Epithelial cell of proximal tubule (primary cell): Measurements from ENCODE around the gene KCTD14. TPM values are rescaled to one million over a fixed set of nuclear protein-coding genes. Genes with fewer than 3 reads are reported as not detected.

ENCODE experiments used
- DNase-seq: peaks from one replicate; pipeline ENCODE4 v3.0.0-alpha.2; 2011; ENCODE audit warnings: low read depth
- H3K4me3 ChIP-seq: 2 replicates; pipeline ENCODE4 v1.5.1; 2011; ENCODE audit warnings: low read depth, mild to moderate bottlenecking, low read length
- CTCF ChIP-seq: conservative IDR thresholded peaks from 2 replicates; pipeline ENCODE4 v1.5.1; 2012; ENCODE audit warnings: low read depth, mild to moderate bottlenecking, low read length
- total RNA-seq: library from RNA; depleted of rRNA; stranded (reverse); fragments of >200 nt; gene quantifications from 2 replicates; pipeline ENCODE4 v1.2.3, GENCODE V29; 2015

The KCTD14 gene
- total RNA-seq, 1 donor from 2014 or later: 8.5 TPM

- no peak for DNase-seq
- H3K4me3 ChIP-seq: no peak overlapping the region
- TF ChIP-seq CTCF: no peak
Observed at GRCh38 chr11:78039391-78039918, 16.4 kb upstream of the KCTD14 start.

- no peak overlapping the region for H3K4me3 ChIP-seq
- no peak for DNase-seq
- no peak for TF ChIP-seq CTCF
Observed at GRCh38 chr11:78038697-78039313, 15.7 kb upstream of the KCTD14 start.

- no peak for TF ChIP-seq CTCF
- no peak for DNase-seq
- no peak overlapping the region for H3K4me3 ChIP-seq
Observed at GRCh38 chr11:78037825-78038620, 14.9 kb upstream of the KCTD14 start.

DNA sequence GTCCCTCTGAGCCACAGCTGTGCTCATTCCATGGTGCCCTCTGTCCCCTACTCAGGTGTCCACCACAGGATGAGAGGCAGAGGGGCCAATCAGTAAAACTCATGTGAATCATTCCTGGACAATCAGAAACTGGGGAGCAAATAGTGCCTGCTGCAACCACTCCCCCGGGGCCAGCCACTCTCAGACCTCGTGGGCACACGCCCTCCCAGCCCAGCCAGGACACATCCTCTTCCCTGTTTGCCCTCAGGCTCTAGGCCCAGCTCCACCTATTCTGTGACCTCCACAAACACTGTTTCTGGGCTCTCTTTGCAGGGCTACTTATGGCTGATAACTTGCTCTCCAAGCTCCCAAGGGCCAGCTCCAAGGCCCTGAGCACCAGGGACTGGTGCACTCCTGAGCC, 14.0 kb upstream of the KCTD14 start:
- H3K4me3 ChIP-seq: no peak overlapping the region
- DNase-seq: no peak
- TF ChIP-seq CTCF: no peak

GRCh38 chr11:78036313-78036712, 13.2 kb upstream of the KCTD14 start:
- no peak for DNase-seq
- H3K4me3 ChIP-seq: no peak overlapping the region
- TF ChIP-seq CTCF: no peak

DNA sequence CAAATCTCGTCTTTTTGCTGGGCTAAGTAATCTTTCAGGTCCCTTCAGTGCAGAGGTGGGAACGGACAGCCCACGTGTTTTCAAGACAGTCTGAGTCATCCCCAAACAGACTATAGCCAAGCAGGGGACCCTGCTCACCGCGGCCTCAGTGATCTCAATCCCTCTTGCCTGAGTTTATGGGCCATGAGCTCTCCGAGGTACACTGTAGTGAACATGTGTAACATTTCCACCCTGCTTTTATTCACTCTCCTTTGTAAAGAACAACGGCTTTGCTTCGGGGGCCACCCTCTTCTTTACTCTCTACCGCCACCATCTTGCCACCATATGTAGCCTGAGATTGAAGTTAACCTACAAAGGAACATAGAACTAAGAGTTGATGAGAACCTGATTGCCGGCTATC, 11.5 kb upstream of the KCTD14 start:
- TF ChIP-seq CTCF: no peak
- no peak for DNase-seq
- no peak overlapping the region for H3K4me3 ChIP-seq
